ENCODE measurements around the gene MAPT. TPM values are rescaled to one million over a fixed set of nuclear protein-coding genes. Genes with fewer than 3 reads are reported as not detected.

The MAPT gene
- total RNA-seq, 1 experiment from 2014 or later: 8.3 TPM

- CTCF ChIA-PET: interaction anchor here (0.8 kb wide), 1 partner anchor 211 kb away, joined by 3 read pairs; no protein-coding TSS in a partner anchor
- H3K36me3 ChIP-seq (ENCODE audit: insufficient read depth, low read length, poor library complexity, severe bottlenecking): no peaks in the 10 kb centered on the region
- no peak overlapping the region for H3K27ac ChIP-seq (ENCODE audit: low read depth, low read length, poor library complexity, severe bottlenecking)
- no peak for DNase-seq (ENCODE audit: low spot score)
- intact Hi-C loops (cut with micrococcal nuclease; ENCODE audit: unreplicated experiment): no loop called here
- no TSS peak for BruUV-seq (replicated peaks)
- H3K4me1 ChIP-seq (ENCODE audit: insufficient read depth, low read length, poor library complexity, severe bottlenecking): no peaks in the 10 kb centered on the region
- no peaks in the 10 kb centered on the region for H3K9me3 ChIP-seq (ENCODE audit: low read depth, low read length, poor library complexity, severe bottlenecking)
- no peaks in the 10 kb centered on the region for H3K27me3 ChIP-seq (replicated peaks; ENCODE audit: insufficient read depth, low read depth, low read length, poor library complexity)
- POLR2A ChIA-PET (ENCODE audit: low non-redundant PET): no interaction called here
- TF ChIP-seq CTCF (conservative IDR thresholded peaks at IDR 0.05; ENCODE audit: low read depth, low read length) (no peak), EZH2 (IDR thresholded peaks at IDR 0.05; ENCODE audit: borderline replicate concordance, low read depth, low read length, poor library complexity, severe bottlenecking) (no peak)
- H3K4me3 ChIP-seq (ENCODE audit: low read depth, low read length, poor library complexity, severe bottlenecking): no peak overlapping the region
Observed at GRCh38 chr17:45851022-45851421, 43.3 kb upstream of the MAPT start.

- intact Hi-C loops (cut with micrococcal nuclease; ENCODE audit: unreplicated experiment): no loop called here
- Histone ChIP-seq H3K4me1 (ENCODE audit: insufficient read depth, low read length, poor library complexity, severe bottlenecking) (no peaks in the 10 kb centered on the region), H3K4me3 (ENCODE audit: low read depth, low read length, poor library complexity, severe bottlenecking) (no peak overlapping the region), H3K27ac (ENCODE audit: low read depth, low read length, poor library complexity, severe bottlenecking) (no peak overlapping the region), H3K36me3 (ENCODE audit: insufficient read depth, low read length, poor library complexity, severe bottlenecking) (no peaks in the 10 kb centered on the region), H3K27me3 (replicated peaks; ENCODE audit: insufficient read depth, low read depth, low read length, poor library complexity) (no peaks in the 10 kb centered on the region), H3K9me3 (ENCODE audit: low read depth, low read length, poor library complexity, severe bottlenecking) (no peaks in the 10 kb centered on the region)
- DNase-seq (ENCODE audit: low spot score): no peak
- ChIA-PET POLR2A (ENCODE audit: low non-redundant PET) (no interaction called here), CTCF (interaction anchor here (0.8 to 1.5 kb wide), 2 partner anchors 211 to 435 kb away, joined by 3 read pairs; no protein-coding TSS in a partner anchor)
- TF ChIP-seq EZH2 (IDR thresholded peaks at IDR 0.05; ENCODE audit: borderline replicate concordance, low read depth, low read length, poor library complexity, severe bottlenecking): no peak
- TF ChIP-seq CTCF (conservative IDR thresholded peaks at IDR 0.05; ENCODE audit: low read depth, low read length): no peak
- BruUV-seq (replicated peaks): no TSS peak
Observed at GRCh38 chr17:45851464-45851863, 42.9 kb upstream of the MAPT start.

- ChIA-PET POLR2A (ENCODE audit: low non-redundant PET) (no interaction called here), CTCF (interaction anchor here (0.8 to 1.5 kb wide), 2 partner anchors 212 to 435 kb away, joined by 3 read pairs; no protein-coding TSS in a partner anchor)
- TF ChIP-seq CTCF (conservative IDR thresholded peaks at IDR 0.05; ENCODE audit: low read depth, low read length) (no peak), EZH2 (IDR thresholded peaks at IDR 0.05; ENCODE audit: borderline replicate concordance, low read depth, low read length, poor library complexity, severe bottlenecking) (no peak)
- no TSS peak for BruUV-seq (replicated peaks)
- H3K27me3 ChIP-seq (replicated peaks; ENCODE audit: insufficient read depth, low read depth, low read length, poor library complexity): no peaks in the 10 kb centered on the region
- no peak overlapping the region for H3K4me3 ChIP-seq (ENCODE audit: low read depth, low read length, poor library complexity, severe bottlenecking)
- intact Hi-C loops (cut with micrococcal nuclease; ENCODE audit: unreplicated experiment): no loop called here
- no peak for DNase-seq (ENCODE audit: low spot score)
- no peak overlapping the region for H3K27ac ChIP-seq (ENCODE audit: low read depth, low read length, poor library complexity, severe bottlenecking)
- H3K4me1 ChIP-seq (ENCODE audit: insufficient read depth, low read length, poor library complexity, severe bottlenecking): no peaks in the 10 kb centered on the region
- H3K9me3 ChIP-seq (ENCODE audit: low read depth, low read length, poor library complexity, severe bottlenecking): no peaks in the 10 kb centered on the region
- H3K36me3 ChIP-seq (ENCODE audit: insufficient read depth, low read length, poor library complexity, severe bottlenecking): no peaks in the 10 kb centered on the region
Observed at GRCh38 chr17:45851873-45852272, 42.5 kb upstream of the MAPT start.

All from A673 (cell line).